Psoas muscle (tissue), 8 donors: ENCODE data around the gene FAM9C. TPM values are rescaled to one million over a fixed set of nuclear protein-coding genes. Genes with fewer than 3 reads are reported as not detected.
"Not testable (repeated sequence)": the region's sequence is repeated elsewhere in the genome, so short reads cannot be mapped to it uniquely, and the experiment has no call there.

Experiments used
- ATAC-seq, 4 donors: fragments of 200-7000 bp; cut with Tn5 transposase; one replicate each; pipeline ENCODE4 v1.9.1; 2020; ENCODE audit warnings: moderate library complexity in 3 of 4, mild to moderate bottlenecking in 2 of 4
- DNase-seq, 2 donors: peaks; one replicate each; pipeline ENCODE4 v3.0.0-alpha.2; 2020
- H3K27ac ChIP-seq: fragments of 200-600 bp; one replicate; pipeline ENCODE4 v1.8.0; 2022
- H3K27me3 ChIP-seq, 3 donors: fragments of 200-600 bp in 1 of 3; one replicate each; pipeline versions ENCODE4 v1.6.1 to v1.8.0; 2013 to 2022; ENCODE audit warnings: low read length in 2 of 3, mild to moderate bottlenecking in 2 of 3, moderate library complexity in 1 of 3; ENCODE audit not compliant: insufficient read depth in 3 of 3
- H3K36me3 ChIP-seq, 2 donors: fragments of 200-600 bp in 1 of 2; one replicate each; pipeline versions ENCODE4 v1.6.1 to v1.8.0; 2013 to 2022; ENCODE audit warnings: low read depth in 1 of 2, mild to moderate bottlenecking in 1 of 2, moderate library complexity in 1 of 2; ENCODE audit not compliant: insufficient read depth in 1 of 2
- H3K4me1 ChIP-seq: fragments of 200-600 bp; one replicate; pipeline ENCODE4 v1.8.0; 2022
- H3K4me3 ChIP-seq: fragments of 200-600 bp; one replicate; pipeline ENCODE4 v1.8.0; 2022; ENCODE audit warnings: mild to moderate bottlenecking
- H3K9me3 ChIP-seq: fragments of 200-600 bp; one replicate; pipeline ENCODE4 v1.8.0; 2022
- CTCF ChIP-seq: fragments of 200-600 bp; IDR thresholded peaks from one replicate; pipeline ENCODE4 v1.8.0; 2022; ENCODE audit warnings: antibody characterized with exemption
- WGBS, 3 donors: extraction: QIAGEN DNeasy Blood & Tissue Kit; methylation state at CpG; one replicate each; pipeline versions ENCODE4 v1.1.6 to v1.1.7; 2013; 5-methylcytosine and 5-hydroxymethylcytosine counted together
- intact Hi-C, 2 donors: fragments of 100-400 bp; cut with DNase I; formaldehyde crosslinking; loops; one replicate each; pipeline versions ENCODE4 v1.11.0 to v1.14.2; 2022
- polyA plus RNA-seq, 3 donors: library from polyadenylated mRNA; stranded (reverse); fragments of 200-250 nt; gene quantifications; one replicate each; pipeline ENCODE4 v1.2.3, GENCODE V29; 2013
- total RNA-seq, 4 donors: library from RNA; stranded (reverse); fragmentation: NEBNext Ultra II Directional in 2 of 4; extraction: Animal tissue kit (Norgen Biotek cat#: 25700) in 2 of 4; gene quantifications; one replicate each; pipeline versions ENCODE4 v1.2.1 to v1.2.4, GENCODE V29; 2021 to 2023
- donor health status: healthy with polysubstance abuse.
- donor health status: DM: no; HTN: no; CAD: no; lungs with moderate emphysema.
- donor health status: Bipolar disorder and iron deficiency.
- donor health status: healthy.
- donor health status: DM: yes; HTN: yes; CAD: no.
- donor health status: DM: no; HTN: no; CAD: no.
- donor health status: DM: no; HTN: no; CAD: no.
- donor health status: DM: yes; HTN: yes; CAD: no.

Gene FAM9C
- total and polyA plus RNA-seq, 7 donors, result 0.04 TPM; not detected in 6

GRCh38 chrX:13022926-13023325, 21.5 kb downstream of the FAM9C start:
- H3K4me3 ChIP-seq, result no peak overlapping the region
- intact Hi-C loops, result no loop called here
- H3K9me3 ChIP-seq, result no peaks in the 10 kb centered on the region
- H3K36me3 ChIP-seq, result no peaks in the 10 kb centered on the region
- H3K4me1 ChIP-seq, result no peaks in the 10 kb centered on the region
- no peak for ATAC-seq
- no peak for TF ChIP-seq CTCF
- peaks cover 0 to 8% (median 0%) of the 10 kb centered on the region in 3 donors for H3K27me3 ChIP-seq
- DNase-seq, result no peak
- no peak overlapping the region for H3K27ac ChIP-seq
- 58 to 65% (median 60%) methylated on average over 2 of the region's 2 CpGs for WGBS, 3 donors

- ATAC-seq, H3K4me3 ChIP-seq, H3K27ac ChIP-seq, H3K9me3 ChIP-seq, DNase-seq, H3K4me1 ChIP-seq, H3K36me3 ChIP-seq, H3K27me3 ChIP-seq, intact Hi-C loops: not testable (repeated sequence)
- 76 to 87% (median 79%) methylated on average over 6 of the region's 6 CpGs for WGBS, 3 donors
Measured at GRCh38 chrX:13016731-13017130, 27.7 kb downstream of the FAM9C start.

- intact Hi-C loops, result no loop called here
- Histone ChIP-seq H3K36me3 (no peaks in the 10 kb centered on the region), H3K9me3 (no peaks in the 10 kb centered on the region), H3K27me3 (no peaks in the 10 kb centered on the region), H3K4me1 (no peaks in the 10 kb centered on the region), H3K4me3 (no peak overlapping the region), H3K27ac (no peak overlapping the region)
- DNase-seq (no peak), ATAC-seq (no peak)
- 61 to 74% (median 62%) methylated on average over 3 of the region's 3 CpGs for WGBS, 3 donors
- no peak for TF ChIP-seq CTCF
Measured at GRCh38 chrX:13015536-13016236, 28.7 kb downstream of the FAM9C start.

- 56 to 84% (median 71%) methylated on average over 6 to 7 of the region's 7 CpGs for WGBS, 3 donors
- DNase-seq (no peak), ATAC-seq (no peak)
- Histone ChIP-seq H3K27me3 (no peaks in the 10 kb centered on the region), H3K4me1 (no peaks in the 10 kb centered on the region), H3K36me3 (no peaks in the 10 kb centered on the region), H3K27ac (no peak overlapping the region), H3K4me3 (no peak overlapping the region), H3K9me3 (no peaks in the 10 kb centered on the region)
- intact Hi-C loops, result no loop called here
- TF ChIP-seq CTCF, result no peak
Measured at GRCh38 chrX:13014111-13015096, 30.0 kb downstream of the FAM9C start.
